Right hindlimb (tissue), 1 donor: ENCODE results near the gene PRR19.

Experiments used
- DNase-seq: peaks from one replicate; pipeline ENCODE4 v3.0.0-alpha.2; 2018

PRR19 gene

DNA sequence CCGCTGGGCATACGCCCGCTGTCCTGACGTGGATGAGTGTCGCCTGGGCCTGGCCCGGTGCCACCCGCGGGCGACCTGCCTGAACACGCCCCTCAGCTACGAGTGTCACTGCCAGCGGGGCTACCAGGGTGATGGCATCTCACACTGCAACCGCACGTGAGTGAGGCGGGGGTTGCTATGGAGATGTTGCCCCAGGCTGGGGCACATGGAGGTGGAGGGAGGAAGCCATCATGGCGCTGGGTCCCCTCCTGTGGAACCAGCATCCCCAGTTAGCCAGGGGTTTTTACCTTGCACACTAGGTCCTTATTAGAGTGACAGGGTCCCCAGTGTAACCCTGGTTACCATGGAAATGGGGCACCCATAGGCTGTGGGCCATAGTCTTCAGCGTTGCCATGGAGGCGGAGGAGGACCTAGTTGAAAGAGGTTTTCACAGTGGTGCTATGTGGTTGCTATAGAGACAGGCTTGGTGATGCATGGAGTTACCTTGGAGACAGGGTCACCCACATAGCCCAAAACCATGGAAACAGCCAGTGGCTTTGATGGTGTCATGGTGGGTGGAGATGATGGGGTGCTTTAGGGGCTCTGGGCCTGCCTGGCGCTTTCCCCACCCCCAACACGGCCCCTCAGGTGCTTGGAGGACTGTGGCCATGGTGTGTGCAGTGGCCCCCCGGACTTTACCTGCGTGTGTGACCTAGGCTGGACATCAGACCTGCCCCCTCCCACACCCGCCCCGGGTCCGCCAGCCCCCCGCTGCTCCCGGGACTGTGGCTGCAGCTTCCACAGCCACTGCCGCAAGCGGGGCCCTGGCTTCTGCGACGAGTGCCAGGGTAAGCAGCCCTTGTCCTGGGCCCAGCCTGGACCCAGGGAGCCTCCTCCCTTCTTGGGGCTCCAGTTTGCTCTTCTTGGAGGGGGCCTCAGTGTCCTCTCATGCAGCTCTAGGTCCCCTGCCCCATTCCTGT, 50.6 kb downstream of the PRR19 start:
- no peak for DNase-seq

DNA sequence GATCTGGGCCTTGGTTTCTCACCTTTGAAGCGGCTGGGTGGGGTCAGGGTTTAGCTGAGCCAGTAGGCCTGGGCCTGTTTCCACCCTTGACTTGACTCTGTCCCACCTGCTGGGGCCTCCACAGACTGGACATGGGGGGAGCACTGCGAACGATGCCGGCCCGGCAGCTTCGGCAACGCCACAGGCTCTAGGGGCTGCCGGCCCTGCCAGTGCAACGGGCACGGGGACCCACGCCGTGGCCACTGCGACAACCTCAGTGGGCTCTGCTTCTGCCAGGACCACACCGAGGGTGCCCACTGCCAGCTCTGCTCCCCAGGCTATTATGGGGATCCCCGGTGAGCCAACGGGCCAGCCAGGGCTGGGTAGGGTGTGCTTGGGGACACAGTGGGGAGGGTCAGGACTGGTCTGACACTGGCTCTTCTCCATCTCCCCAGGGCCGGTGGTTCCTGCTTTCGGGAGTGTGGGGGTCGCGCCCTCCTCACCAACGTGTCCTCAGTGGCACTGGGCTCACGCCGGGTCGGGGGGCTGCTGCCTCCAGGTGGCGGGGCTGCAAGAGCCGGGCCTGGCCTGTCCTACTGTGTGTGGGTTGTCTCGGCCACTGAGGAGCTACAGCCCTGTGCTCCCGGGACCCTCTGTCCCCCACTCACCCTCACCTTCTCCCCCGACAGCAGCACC, 51.5 kb downstream of the PRR19 start:
- no peak for DNase-seq

DNA sequence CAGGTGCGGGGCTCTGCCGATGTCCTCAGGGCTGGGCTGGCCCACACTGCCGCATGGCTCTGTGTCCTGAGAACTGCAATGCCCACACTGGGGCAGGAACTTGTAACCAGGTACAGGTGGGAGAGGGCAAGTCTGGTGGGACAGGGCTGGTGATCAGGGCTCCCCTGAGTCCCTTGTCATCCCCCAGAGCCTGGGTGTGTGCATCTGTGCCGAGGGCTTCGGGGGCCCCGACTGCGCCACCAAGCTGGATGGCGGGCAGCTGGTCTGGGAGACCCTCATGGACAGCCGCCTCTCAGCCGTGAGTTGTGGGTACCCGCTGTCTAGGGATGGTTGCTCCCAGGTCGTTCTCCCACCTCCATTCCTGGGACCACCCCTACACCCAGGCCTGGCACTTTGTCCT, 54.0 kb downstream of the PRR19 start:
- DNase-seq: no peak

DNA sequence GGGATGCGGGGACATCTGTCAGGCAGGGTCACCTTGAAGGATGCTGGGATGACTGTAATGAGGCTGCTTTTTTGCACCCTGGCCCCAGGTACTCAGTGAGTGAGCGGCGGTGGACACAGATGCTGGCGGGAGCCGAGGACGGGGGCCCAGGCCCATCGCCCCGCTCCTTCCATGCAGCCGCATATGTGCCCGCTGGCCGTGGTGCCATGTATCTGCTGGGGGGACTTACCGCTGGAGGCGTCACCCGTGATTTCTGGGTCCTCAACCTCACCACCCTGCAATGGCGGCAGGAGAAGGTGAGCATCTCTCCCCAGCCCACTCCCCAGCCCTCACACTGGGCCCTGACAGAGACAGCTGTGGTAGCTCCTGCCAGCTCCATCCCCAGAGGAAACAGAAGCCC, 54.8 kb downstream of the PRR19 start:
- DNase-seq: no peak

DNA sequence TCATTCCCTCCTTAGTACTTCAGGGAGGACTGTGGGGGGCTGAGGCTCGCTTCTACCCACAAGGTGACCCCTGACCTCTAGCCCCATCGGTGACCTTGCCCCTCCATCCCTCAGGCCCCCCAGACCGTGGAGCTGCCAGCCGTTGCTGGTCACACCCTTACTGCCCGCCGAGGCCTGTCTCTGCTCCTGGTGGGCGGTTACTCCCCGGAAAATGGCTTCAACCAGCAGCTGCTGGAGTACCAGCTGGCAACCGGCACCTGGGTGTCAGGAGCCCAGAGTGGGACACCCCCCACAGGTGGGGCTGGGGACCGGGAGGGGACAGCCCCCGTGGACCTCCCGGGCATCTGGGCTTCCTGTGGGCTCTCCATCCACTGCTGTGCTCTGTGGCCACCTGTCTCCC, 55.4 kb downstream of the PRR19 start:
- DNase-seq: no peak
